Activated T-helper 1 cell treated with anti-CD3 and anti-CD28 coated beads, Interleukin-12 subunit alpha, Interleukin-12 subunit beta, Interleukin-2, Interleukin-4 antibody, amounts not matched to agents 30 ng/mL and 10 ng/mL and 1 ng/mL, durations not matched to agents 14 hours and 24 hours and 36 hours (primary cell): ENCODE results near the gene MYO1C. TPM values are rescaled to one million over a fixed set of nuclear protein-coding genes. Genes with fewer than 3 reads are reported as not detected.

Experiments
- DNase-seq: peaks from one replicate; pipeline ENCODE4 v3.0.0; 2021; ENCODE audit warnings: low spot score
- H3K27ac Mint-ChIP-seq: one replicate; pipeline ENCODE4 v1.8.0; 2021; ENCODE audit warnings: mild to moderate bottlenecking, mixed read lengths
- H3K27me3 Mint-ChIP-seq: one replicate; pipeline ENCODE4 v1.8.0; 2022; ENCODE audit warnings: mild to moderate bottlenecking, moderate library complexity, mixed read lengths; ENCODE audit not compliant: insufficient read depth
- H3K36me3 Mint-ChIP-seq: one replicate; pipeline ENCODE4 v1.8.0; 2021; ENCODE audit warnings: low read depth, mixed read lengths
- H3K4me1 Mint-ChIP-seq: one replicate; pipeline ENCODE4 v1.8.0; 2021; ENCODE audit warnings: low read depth, mixed read lengths
- H3K4me3 Mint-ChIP-seq: one replicate; pipeline ENCODE4 v1.8.0; 2021; ENCODE audit warnings: mild to moderate bottlenecking, moderate library complexity, mixed read lengths
- H3K9me3 Mint-ChIP-seq: one replicate; pipeline ENCODE4 v1.8.0; 2021; ENCODE audit warnings: mixed read lengths
- intact Hi-C: fragments of 100-400 bp; cut with micrococcal nuclease; formaldehyde crosslinking; loops from one replicate; pipeline ENCODE4 v1.15.1; 2024
- total RNA-seq: library from RNA; stranded (reverse); gene quantifications from 2 replicates; pipeline ENCODE4 v1.2.3, GENCODE V29; 2022

The MYO1C gene
- total RNA-seq, 1 donor from 2014 or later = 31.1 TPM

DNA sequence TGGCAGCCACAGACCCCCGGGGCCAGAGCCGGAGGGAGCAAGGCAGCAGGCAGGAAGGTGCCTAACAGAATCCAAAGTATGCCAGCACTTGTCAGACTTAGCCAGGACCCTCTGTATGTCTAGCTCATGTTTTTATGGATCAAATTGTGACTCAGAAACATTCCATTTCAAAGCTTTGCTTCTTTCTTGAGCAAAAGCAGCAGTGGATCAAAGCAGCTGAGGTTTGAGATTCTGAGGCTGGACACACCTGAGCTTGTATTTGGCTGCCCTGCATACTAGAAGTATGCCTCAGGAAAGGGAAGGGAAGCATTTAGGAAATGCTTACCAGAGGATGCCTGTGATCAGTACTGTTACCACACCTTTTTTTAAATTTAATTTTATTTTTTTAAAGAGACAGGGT is 5.7 kb upstream of the MYO1C start:
- H3K9me3 Mint-ChIP-seq = no peaks in the 10 kb centered on the region
- no peak overlapping the region for H3K4me3 Mint-ChIP-seq
- H3K27ac Mint-ChIP-seq = no peak overlapping the region
- H3K4me1 Mint-ChIP-seq = no peaks in the 10 kb centered on the region
- intact Hi-C loops = no loop called here
- no peak for DNase-seq
- H3K27me3 Mint-ChIP-seq = no peaks in the 10 kb centered on the region
- H3K36me3 Mint-ChIP-seq = peaks cover 3% of the 10 kb centered on the region

DNA sequence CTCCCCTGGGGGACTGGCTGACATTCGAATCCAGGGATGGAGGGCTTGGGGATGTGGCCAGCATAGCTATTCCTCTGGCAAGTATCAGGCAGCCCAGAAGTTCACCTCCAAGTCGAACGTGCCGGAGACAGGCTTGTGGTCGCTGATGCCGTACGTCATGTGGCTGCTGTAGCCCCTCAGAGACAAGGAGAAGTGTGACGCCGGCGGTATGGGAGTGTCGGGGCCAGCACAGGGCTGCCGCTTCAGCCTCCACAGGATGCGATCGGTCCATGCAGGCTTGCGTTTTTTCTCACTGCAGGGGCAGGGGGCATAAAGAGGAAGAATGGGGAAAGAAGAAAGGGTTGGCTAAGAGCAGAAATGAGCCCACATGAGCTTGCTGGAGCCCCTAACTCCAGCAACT is 5.3 kb upstream of the MYO1C start:
- intact Hi-C loops = no loop called here
- Mint-ChIP-seq H3K4me3 (no peak overlapping the region), H3K9me3 (no peaks in the 10 kb centered on the region), H3K4me1 (no peaks in the 10 kb centered on the region), H3K36me3 (peaks cover 3% of the 10 kb centered on the region), H3K27ac (no peak overlapping the region), H3K27me3 (no peaks in the 10 kb centered on the region)
- no peak for DNase-seq

DNA sequence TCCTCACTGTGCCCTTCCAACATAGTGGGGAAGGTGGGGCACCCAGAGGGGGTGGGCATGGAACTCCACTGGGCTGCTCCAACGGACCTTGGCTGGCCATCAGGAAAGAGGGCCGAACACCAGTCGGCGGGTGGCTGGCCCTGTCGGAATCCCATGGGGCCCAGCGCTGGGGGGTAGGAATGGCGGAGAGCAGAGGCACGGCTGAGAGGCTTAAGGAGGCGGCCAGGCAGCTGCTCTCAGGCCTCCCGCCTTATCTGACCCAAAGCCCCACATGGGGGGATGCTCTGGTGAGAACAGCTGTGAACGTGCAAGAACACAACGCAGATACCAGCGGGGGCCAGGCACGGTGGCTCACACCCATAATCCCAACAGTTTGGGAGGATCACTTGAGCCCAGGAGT is 4.4 kb upstream of the MYO1C start:
- Mint-ChIP-seq H3K9me3 (no peaks in the 10 kb centered on the region), H3K4me1 (peaks cover 3% of the 10 kb centered on the region), H3K27ac (no peak overlapping the region), H3K4me3 (no peak overlapping the region), H3K36me3 (peaks cover 3% of the 10 kb centered on the region), H3K27me3 (peaks cover 2% of the 10 kb centered on the region)
- intact Hi-C loops = no loop called here
- no peak for DNase-seq

DNA sequence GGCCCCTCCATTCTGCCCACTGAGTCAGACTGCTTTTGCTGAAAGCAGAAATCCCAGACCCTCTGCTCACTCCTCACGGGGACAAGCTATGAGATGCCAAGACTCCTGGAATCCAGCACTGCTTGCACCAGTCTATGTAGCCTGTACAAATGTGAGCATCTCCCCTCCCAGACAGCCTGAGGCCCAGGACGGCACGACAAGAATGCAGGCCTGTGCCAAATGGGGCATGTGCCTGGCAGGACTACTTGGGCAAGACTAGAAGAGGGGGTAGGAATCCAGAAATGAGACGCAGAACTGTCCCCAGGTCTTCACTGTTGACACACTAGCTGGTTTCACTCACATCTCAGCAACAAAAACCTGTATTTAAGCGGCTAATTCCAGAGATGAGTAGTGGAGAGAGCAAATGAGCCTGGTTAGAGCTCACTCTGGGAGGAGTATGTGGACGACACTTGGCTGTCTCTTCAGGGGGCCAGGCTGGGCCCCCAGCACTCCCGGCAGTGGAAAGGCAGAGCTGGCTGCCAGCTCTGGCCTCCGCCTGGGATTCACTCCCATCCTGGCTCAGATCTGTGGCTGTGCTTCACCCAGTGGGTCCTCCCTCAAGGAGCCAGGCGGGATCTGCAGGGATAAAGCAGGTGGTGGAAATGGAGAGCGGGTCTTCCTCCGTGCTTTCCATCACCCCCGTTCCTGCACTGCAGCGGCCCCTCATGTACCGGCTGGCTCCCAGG is 2.9 kb upstream of the MYO1C start:
- no peaks in the 10 kb centered on the region for H3K9me3 Mint-ChIP-seq
- peaks cover 3% of the 10 kb centered on the region for H3K27me3 Mint-ChIP-seq
- no peak overlapping the region for H3K4me3 Mint-ChIP-seq
- H3K27ac Mint-ChIP-seq = no peak overlapping the region
- peaks cover 10% of the 10 kb centered on the region for H3K4me1 Mint-ChIP-seq
- peaks cover under 1% of the 10 kb centered on the region for H3K36me3 Mint-ChIP-seq
- intact Hi-C loops = no loop called here
- no peak for DNase-seq

DNA sequence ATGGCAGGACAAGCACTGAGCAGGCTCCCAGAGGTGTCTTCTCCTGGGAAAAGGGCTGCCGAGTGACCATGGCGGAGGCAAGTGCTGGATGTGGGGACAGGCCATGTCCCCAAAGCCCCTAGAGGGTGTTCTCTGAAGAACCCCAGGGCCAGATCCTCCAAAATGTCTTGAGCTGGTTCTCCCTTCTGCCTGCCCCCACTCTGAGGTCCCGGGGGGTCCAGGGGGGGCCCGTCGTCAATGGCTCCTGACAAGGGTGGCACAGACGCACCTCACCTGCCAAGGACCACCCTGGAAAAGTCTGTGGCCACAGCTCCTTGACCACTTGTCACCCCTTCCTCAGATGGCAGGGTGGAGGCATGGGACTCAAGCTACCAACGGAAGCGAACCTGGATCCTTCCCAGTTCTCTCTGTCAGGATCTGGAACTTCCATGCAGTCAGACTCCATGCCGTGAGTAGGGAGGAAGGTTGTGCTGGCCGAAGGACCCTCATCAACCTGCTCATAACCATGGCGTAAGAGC is 2.3 kb upstream of the MYO1C start:
- DNase-seq = no peak
- Mint-ChIP-seq H3K4me3 (no peak overlapping the region), H3K36me3 (peaks cover 2% of the 10 kb centered on the region), H3K4me1 (peaks cover 16% of the 10 kb centered on the region), H3K9me3 (no peaks in the 10 kb centered on the region), H3K27ac (no peak overlapping the region), H3K27me3 (peaks cover 5% of the 10 kb centered on the region)
- intact Hi-C loops = no loop called here

DNA sequence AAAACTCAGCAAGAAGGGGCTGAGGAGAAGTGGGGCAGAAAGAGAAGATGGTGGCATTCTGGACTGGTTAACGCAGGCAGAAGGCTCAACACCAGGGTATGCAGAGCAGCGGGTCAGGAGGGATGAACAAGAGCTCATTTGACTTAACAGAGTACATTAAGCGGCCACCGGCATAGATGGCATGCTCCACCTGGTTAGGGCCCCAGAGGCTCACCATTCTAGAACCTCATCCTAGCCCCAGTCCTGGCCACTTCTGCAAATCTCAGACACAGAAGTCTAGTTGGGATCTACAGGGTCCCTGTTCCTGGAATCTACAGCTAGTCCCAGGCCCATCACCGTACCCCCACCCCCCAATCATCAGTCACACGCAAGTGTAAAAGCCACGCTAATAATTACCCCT is 1.7 kb upstream of the MYO1C start:
- Mint-ChIP-seq H3K27ac (peak overlapping the region; percentile 13), H3K27me3 (peaks cover 5% of the 10 kb centered on the region), H3K4me3 (no peak overlapping the region), H3K4me1 (peaks cover 16% of the 10 kb centered on the region), H3K36me3 (peaks cover 2% of the 10 kb centered on the region), H3K9me3 (no peaks in the 10 kb centered on the region)
- intact Hi-C loops = no loop called here
- DNase-seq = no peak

DNA sequence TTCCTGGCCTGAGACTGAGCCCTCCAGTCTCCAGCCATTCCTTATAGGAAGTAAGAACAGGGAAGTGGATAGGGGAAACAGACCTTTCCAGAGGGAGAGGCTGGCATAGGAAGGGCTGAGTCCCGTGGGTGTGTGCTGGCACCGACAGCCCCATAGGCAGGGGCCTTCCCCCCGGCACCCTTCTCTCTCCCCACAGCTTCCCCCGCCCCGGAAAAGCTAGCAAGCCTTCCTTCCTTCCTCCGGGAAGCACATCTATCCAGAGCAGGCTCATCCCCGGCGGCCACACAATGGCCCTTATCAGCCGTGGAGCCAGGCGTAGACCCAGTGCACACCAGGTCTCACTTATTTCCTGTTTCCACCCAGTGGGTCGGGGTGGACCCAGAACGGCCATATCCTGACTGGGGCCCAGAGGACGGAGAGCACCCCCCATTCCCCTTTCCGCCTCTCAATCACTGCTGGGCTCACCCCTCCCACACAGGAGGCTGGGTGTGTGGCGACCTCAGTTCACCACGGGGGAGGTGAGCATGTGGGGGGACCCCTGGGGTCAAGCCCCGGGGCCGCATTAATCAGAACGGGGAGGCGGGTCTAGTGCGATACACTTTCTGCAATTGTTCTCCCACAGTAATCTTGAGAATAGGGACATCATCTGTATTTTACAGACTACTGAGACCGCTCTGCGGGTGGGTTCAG is 950 bp upstream of the MYO1C start:
- Mint-ChIP-seq H3K36me3 (peaks cover 2% of the 10 kb centered on the region), H3K9me3 (no peaks in the 10 kb centered on the region), H3K27ac (peak overlapping the region; percentile 44), H3K27me3 (peaks cover 5% of the 10 kb centered on the region), H3K4me1 (peaks cover 16% of the 10 kb centered on the region), H3K4me3 (peak overlapping the region; percentile 40)
- DNase-seq = no peak
- intact Hi-C loops = no loop called here

DNA sequence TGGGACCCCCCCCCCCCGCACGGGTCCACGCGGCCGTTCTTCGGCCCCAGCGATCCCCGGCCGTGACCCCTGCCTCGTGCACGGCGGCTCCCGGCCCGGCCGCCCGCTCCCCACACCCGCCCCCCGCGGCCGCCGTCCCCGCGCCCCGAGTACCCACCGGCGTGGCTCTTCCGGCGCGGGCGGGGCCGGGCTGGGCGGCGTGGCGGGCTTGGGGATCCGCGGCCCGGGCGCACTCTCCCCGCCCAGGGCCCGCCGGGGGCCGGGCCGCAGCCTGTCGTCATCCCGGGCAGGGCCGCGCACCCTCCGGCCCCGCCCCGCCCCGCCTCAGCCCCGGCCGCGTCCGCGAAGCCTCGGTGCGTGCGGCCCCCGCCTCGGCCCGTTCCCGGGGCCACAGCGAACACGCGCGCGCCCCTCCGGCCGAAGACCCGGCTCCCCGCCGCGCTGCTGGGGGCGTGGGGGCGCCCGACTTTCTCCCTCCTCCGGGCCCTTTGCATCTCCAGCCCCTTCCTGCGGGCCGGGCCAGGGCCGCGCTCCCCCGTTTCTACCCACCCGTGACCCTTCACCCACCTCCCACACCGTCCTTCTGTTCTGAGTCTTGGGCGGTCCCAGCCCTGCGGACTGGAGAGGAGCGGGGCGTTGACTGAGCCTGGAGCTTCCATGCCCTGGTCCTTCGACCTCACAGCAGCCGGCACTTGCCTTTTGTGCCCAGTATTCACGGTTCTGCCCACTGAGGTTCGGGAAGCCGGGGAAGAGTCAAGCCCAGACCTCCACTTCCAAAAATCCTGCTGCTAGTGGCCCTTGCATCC is 840 bp downstream of the MYO1C start:
- intact Hi-C loops = loop anchor here (1.0 to 2.0 kb wide), 5 partner anchors 24 to 137 kb away; partner anchors contain the start of genes CRK, PITPNA and SLC43A2
- H3K9me3 Mint-ChIP-seq = no peaks in the 10 kb centered on the region
- peak; percentile 58 for DNase-seq

DNA sequence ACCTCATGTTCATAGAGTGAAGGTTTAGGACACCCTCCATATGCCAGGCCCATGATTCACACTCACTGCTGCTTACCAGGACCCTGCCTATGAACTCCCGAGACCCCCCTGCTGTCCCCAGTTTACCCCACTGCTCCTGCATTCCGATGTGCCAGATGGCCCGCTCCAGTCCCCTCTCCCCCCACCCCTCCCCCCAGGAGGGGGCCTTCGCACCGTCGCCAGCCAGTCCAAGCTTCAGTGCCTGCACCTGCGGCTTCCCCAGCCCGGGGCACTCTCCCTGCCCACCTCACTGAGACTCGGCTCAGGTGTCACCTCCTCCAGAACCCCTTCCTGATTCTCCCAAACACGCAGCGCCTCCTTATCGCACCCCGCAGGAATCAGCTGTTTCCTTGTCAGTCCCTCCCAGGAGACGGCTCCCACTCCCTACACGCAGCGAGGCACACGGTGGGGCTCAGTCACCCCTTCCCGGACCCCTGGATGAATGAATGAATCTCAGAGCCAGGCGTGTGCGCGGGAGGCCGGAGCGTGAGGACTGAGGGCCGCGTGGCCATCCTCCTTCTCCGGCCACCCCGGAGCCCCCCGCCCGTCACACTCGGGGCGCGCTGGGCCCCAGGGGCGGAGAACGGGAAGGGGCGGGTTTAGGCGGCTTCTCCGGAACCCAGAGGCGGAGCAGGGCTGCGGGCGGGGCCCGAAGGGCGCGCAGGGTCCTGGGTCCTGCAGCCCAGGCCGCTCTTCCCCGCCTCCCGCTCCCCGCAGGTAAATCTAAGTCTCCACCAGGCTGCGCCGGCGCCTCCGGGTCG is 1.6 kb downstream of the MYO1C start:
- Mint-ChIP-seq H3K27ac (peak overlapping the region; percentile 78), H3K4me3 (peak overlapping the region; percentile 84), H3K9me3 (no peaks in the 10 kb centered on the region), H3K27me3 (peaks cover 5% of the 10 kb centered on the region), H3K4me1 (peaks cover 24% of the 10 kb centered on the region), H3K36me3 (peaks cover 2% of the 10 kb centered on the region)
- intact Hi-C loops = loop anchor here (1.0 to 2.0 kb wide), 5 partner anchors 24 to 137 kb away; partner anchors contain the start of genes CRK, PITPNA and SLC43A2
- DNase-seq = peak; percentile 73

More for the DNA sequence above, 840 bp downstream of the MYO1C start:
- Mint-ChIP-seq H3K4me1 (peaks cover 24% of the 10 kb centered on the region), H3K4me3 (peak overlapping the region; percentile 85), H3K36me3 (peaks cover 2% of the 10 kb centered on the region), H3K27me3 (peaks cover 5% of the 10 kb centered on the region), H3K27ac (peak overlapping the region; percentile 80)

DNA sequence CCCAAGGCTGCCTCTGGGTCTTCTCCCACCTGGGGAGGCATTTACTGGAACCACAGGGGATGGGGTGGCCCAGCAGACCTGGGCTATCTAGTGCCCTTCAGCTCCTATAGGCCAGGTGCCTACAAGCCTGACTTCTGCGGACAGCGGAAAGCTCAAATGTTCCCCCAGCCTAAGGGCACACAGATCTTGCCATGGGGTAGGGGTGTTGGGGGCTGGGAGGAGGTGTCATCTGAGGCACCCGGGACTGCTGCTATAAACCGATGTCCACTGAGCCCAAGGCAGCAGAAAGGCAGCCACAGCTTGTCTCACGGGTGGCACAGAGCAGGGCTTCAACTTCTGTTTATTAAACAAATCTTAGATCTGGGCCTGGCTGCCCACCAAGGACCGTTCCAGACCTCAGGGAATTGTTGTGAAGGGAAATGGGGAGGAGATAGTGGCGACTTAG is 3.6 kb downstream of the MYO1C start:
- H3K9me3 Mint-ChIP-seq = no peaks in the 10 kb centered on the region
- no peak overlapping the region for H3K27ac Mint-ChIP-seq
- DNase-seq = no peak
- intact Hi-C loops = loop anchor here (5.0 kb wide), 2 partner anchors 122 to 158 kb away; partner anchors contain the start of genes RILP and SCARF1
- H3K27me3 Mint-ChIP-seq = peaks cover 5% of the 10 kb centered on the region
- peaks cover 2% of the 10 kb centered on the region for H3K36me3 Mint-ChIP-seq
- peaks cover 24% of the 10 kb centered on the region for H3K4me1 Mint-ChIP-seq
- peak overlapping the region; percentile 84 for H3K4me3 Mint-ChIP-seq

DNA sequence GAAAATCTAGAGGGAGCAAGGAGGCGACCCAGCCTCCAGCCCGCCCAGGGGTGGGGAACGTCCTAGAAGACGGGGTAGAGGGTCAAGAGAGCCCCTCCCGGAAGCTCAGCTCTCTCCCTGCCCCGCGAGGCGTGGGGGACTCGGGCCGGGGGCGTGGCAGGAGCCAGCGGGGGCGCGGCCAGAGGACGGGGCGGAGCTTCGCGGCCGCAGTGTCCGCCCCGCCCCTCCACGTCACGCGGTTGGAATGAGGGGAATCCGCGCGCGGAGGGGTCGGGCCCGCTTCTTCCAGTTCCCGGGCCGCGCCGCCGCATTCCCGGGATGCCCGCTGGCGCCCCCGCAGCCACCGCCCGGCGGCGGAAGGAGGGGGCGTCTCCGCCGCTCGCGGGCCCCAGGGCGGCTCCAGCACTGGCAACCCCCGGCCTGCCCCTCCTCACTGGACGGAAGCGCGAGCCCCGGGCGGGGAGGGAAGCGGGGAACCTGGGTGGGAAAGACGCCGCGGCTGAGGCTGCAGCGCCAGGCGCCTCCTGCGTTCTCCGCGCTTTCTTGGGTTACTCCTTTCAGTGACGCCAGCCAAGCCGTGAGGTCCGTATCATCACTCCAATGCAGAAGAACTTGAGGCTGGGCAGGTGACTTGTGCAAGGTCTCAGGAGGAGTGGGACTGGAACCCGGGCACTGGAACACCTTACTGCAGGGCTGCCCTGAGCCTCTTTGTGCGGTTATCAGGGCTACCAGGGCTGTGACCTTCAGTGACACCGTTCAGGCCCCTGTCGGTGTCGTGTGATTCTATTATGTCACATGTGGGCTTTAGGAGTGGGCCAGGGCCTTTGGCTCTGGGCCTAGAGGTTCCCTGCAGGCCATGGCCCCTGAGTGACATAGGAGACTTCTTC is 4.3 kb downstream of the MYO1C start:
- Mint-ChIP-seq H3K4me3 (peak overlapping the region; percentile 84), H3K27ac (peak overlapping the region; percentile 48), H3K36me3 (peaks cover 5% of the 10 kb centered on the region), H3K4me1 (peaks cover 24% of the 10 kb centered on the region), H3K9me3 (no peaks in the 10 kb centered on the region), H3K27me3 (peaks cover 5% of the 10 kb centered on the region)
- intact Hi-C loops = loop anchor here (5.0 kb wide), 2 partner anchors 121 to 159 kb away; partner anchors contain the start of genes RILP and SCARF1
- peak; percentile 64 for DNase-seq
